HCT116 (cell line): ENCODE results near the gene TP53. TPM values are rescaled to one million over a fixed set of nuclear protein-coding genes. Genes with fewer than 3 reads are reported as not detected.
A peak's percentile ranks its signal among the peaks of the same experiment; 100 is the strongest.

ENCODE experiments used
- ATAC-seq: fragments of 200-7000 bp; cut with Tn5 transposase; 2 replicates; pipeline ENCODE4 v1.9.1; 2020; ENCODE audit warnings: mild to moderate bottlenecking, moderate library complexity
- BruUV-seq: library from RNA; stranded (reverse); fragments of 400-500 nt; replicated peaks from 2 replicates; lab custom pipeline; 2021; lab: Mats Ljungman, UMichigan
- CTCF ChIA-PET: fragments of 300-600 bp; sonication (Branson Sonifier 250); formaldehyde crosslinking; loops from one replicate; lab custom pipeline; 2021; ENCODE audit warnings: antibody characterized with exemption; lab: Charles Lee
- POLR2A ChIA-PET: fragments of 300-600, 350-600 bp; sonication (Branson Sonifier 250); formaldehyde crosslinking; loops from one replicate; lab custom pipeline; 2021; ENCODE audit warnings: antibody characterized with exemption; lab: Charles Lee
- RAD21 ChIA-PET, 2 experiments: fragments of 300-600 bp; sonication (Branson Sonifier 250); formaldehyde crosslinking; loops; one replicate each; lab custom pipeline; 2023; ENCODE audit warnings: low total read pairs in 2 of 2; ENCODE audit not compliant: uncharacterized antibody in 2 of 2, unreplicated experiment in 2 of 2, low non-redundant PET in 1 of 2; lab: Charles Lee
- DNase-seq: peaks from one replicate; pipeline ENCODE4 v3.0.0-alpha.2; 2010; ENCODE audit warnings: low read depth, low spot score
- H2AFZ ChIP-seq: fragments of 200-600 bp; shearing (Covaris generic), sonication (generic); 2 replicates; pipeline ENCODE4 v1.6.1; 2017; ENCODE audit warnings: low read depth, mixed run types, mixed read lengths, antibody characterized with exemption, low read length; ENCODE audit not compliant: poor library complexity, severe bottlenecking
- H3K27ac ChIP-seq: 2 replicates; pipeline ENCODE4 v1.5.1; 2012; ENCODE audit warnings: low read depth, low read length
- H3K27me3 ChIP-seq: fragments of 200-600 bp; sonication (generic); 2 replicates; pipeline ENCODE4 v1.6.1; 2016; ENCODE audit warnings: mixed run types, low read length, mixed read lengths; ENCODE audit not compliant: insufficient read depth
- H3K36me3 ChIP-seq, 2 experiments: fragments of 200-500 bp in 1 of 2; fragments of 200-600 bp in 1 of 2; sonication (Bioruptor generic) in 1 of 2; sonication (generic) in 1 of 2; 2 replicates each; pipeline versions ENCODE4 v1.5.1 to v1.6.1; 2014 to 2016; ENCODE audit warnings: low read length in 2 of 2, inconsistent platforms in 1 of 2, mixed read lengths in 1 of 2, mixed run types in 1 of 2; ENCODE audit not compliant: insufficient read depth in 2 of 2, control insufficient read depth in 1 of 2
- H3K4me1 ChIP-seq, 2 experiments: fragments of 200-600 bp in 1 of 2; sonication (generic) in 1 of 2; 2 replicates each; pipeline versions ENCODE4 v1.5.1 to v1.6.1; 2012 to 2017; ENCODE audit warnings: low read length in 2 of 2, inconsistent platforms in 1 of 2, mild to moderate bottlenecking in 1 of 2, mixed read lengths in 1 of 2, mixed run types in 1 of 2, moderate library complexity in 1 of 2; ENCODE audit not compliant: insufficient read depth in 2 of 2, control insufficient read depth in 1 of 2
- H3K4me2 ChIP-seq: fragments of 200-600 bp; sonication (generic); 2 replicates; pipeline ENCODE4 v1.6.1; 2017; ENCODE audit warnings: mixed run types, low read length, mixed read lengths
- H3K4me3 ChIP-seq, 2 experiments: fragments of 200-600 bp in 1 of 2; sonication (generic) in 1 of 2; replicated peaks in 1 of 2; 2 replicates each; pipeline ENCODE4 v1.5.1; 2011 to 2016; ENCODE audit warnings: low read length in 2 of 2, control low read depth in 1 of 2, low read depth in 1 of 2, mild to moderate bottlenecking in 1 of 2, mixed read lengths in 1 of 2, mixed run types in 1 of 2
- H3K79me2 ChIP-seq: fragments of 200-600 bp; sonication (generic); 2 replicates; pipeline ENCODE4 v1.6.1; 2017; ENCODE audit warnings: mild to moderate bottlenecking, mixed run types, low read length, moderate library complexity, mixed read lengths; ENCODE audit not compliant: insufficient read depth
- H3K9ac ChIP-seq: fragments of 200-600 bp; sonication (generic); 2 replicates; pipeline ENCODE4 v1.6.1; 2016; ENCODE audit warnings: low read length, mixed read lengths
- H3K9me2 ChIP-seq: fragments of 200-600 bp; sonication (generic), shearing (Covaris generic); 2 replicates; pipeline ENCODE4 v1.6.1; 2017; ENCODE audit warnings: mixed run types, mild to moderate bottlenecking, moderate library complexity; ENCODE audit not compliant: insufficient read depth
- H3K9me3 ChIP-seq, 2 experiments: fragments of 200-500 bp in 1 of 2; fragments of 200-600 bp in 1 of 2; sonication (Bioruptor generic) in 1 of 2; sonication (generic) in 1 of 2; 2 replicates each; pipeline ENCODE4 v1.6.1; 2014 to 2017; ENCODE audit warnings: low read length in 2 of 2, mixed read lengths in 2 of 2, inconsistent platforms in 1 of 2, low read depth in 1 of 2, mild to moderate bottlenecking in 1 of 2, mixed run types in 1 of 2, moderate library complexity in 1 of 2; ENCODE audit not compliant: control insufficient read depth in 1 of 2, insufficient read depth in 1 of 2
- H4K20me1 ChIP-seq: fragments of 200-600 bp; sonication (generic), shearing (Covaris generic); 2 replicates; pipeline ENCODE4 v1.6.1; 2017; ENCODE audit warnings: mixed run types, mild to moderate bottlenecking, moderate library complexity; ENCODE audit not compliant: insufficient read depth
- CEBPB ChIP-seq: IDR thresholded peaks from 2 replicates; pipeline ENCODE4 v1.6.1; 2012; ENCODE audit warnings: low read depth
- POLR2AphosphoS5 ChIP-seq: IDR thresholded peaks from 2 replicates; pipeline ENCODE4 v1.6.1; 2011; ENCODE audit warnings: mild to moderate bottlenecking, low read depth, low read length, moderate library complexity
- RAD21 ChIP-seq: IDR thresholded peaks from 2 replicates; pipeline ENCODE4 v1.6.1; 2012; ENCODE audit warnings: low read depth, mild to moderate bottlenecking
- SIN3A ChIP-seq: IDR thresholded peaks from 2 replicates; pipeline ENCODE4 v1.6.1; 2012; ENCODE audit warnings: low read depth
- ZFX ChIP-seq: fragments of 450-650 bp; IDR thresholded peaks from 2 replicates; pipeline ENCODE4 v1.6.1; 2017
- intact Hi-C: fragments of 100-400 bp; cut with micrococcal nuclease; formaldehyde crosslinking; loops from 2 replicates; pipeline ENCODE4 v1.10.0; 2022
- total RNA-seq: library from RNA; stranded (reverse); gene quantifications from one replicate; pipeline ENCODE4 v1.2.1, GENCODE V29; 2021; ENCODE audit not compliant: unreplicated experiment
- TF ChIP-seq, protein P1 (sequence below), 3 experiments: fragments of 200-600 bp in 1 of 3; sonication (generic) in 1 of 3; IDR thresholded peaks in 2 of 3; conservative IDR thresholded peaks in 1 of 3; 2 replicates each; pipeline ENCODE4 v1.5.1; 2012 to 2017; ENCODE audit warnings: low read depth in 2 of 3, low read length in 2 of 3, antibody characterized with exemption in 1 of 3, borderline replicate concordance in 1 of 3, control low read depth in 1 of 3, mild to moderate bottlenecking in 1 of 3, mixed read lengths in 1 of 3, mixed run types in 1 of 3, moderate library complexity in 1 of 3; ENCODE audit not compliant: insufficient read depth in 1 of 3

The TP53 gene
- total RNA-seq, 1 experiment from 2014 or later: 110 TPM

DNA sequence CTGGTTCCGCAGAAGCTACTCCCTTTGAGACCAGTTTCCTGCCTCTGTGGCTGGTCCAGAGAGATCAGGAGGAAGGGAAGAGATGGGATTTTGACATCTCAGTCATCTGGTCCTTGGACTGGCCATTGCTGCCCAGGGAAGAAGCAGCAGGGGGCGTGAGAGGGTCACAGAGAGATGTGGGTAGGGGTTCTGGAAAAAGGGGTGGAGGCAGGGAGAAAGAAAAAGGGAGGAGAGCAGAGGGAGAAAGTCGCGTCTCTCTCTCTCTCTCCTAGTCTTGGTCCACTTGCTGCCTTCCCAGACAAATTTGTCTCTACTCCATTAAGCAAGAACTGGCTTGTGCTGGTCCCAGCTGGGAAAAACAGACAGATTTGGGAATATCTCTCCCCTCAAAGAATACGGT is 52.9 kb downstream of the TP53 start:
- TF ChIP-seq, protein P1, sequence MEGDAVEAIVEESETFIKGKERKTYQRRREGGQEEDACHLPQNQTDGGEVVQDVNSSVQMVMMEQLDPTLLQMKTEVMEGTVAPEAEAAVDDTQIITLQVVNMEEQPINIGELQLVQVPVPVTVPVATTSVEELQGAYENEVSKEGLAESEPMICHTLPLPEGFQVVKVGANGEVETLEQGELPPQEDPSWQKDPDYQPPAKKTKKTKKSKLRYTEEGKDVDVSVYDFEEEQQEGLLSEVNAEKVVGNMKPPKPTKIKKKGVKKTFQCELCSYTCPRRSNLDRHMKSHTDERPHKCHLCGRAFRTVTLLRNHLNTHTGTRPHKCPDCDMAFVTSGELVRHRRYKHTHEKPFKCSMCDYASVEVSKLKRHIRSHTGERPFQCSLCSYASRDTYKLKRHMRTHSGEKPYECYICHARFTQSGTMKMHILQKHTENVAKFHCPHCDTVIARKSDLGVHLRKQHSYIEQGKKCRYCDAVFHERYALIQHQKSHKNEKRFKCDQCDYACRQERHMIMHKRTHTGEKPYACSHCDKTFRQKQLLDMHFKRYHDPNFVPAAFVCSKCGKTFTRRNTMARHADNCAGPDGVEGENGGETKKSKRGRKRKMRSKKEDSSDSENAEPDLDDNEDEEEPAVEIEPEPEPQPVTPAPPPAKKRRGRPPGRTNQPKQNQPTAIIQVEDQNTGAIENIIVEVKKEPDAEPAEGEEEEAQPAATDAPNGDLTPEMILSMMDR (IDR thresholded peaks at IDR 0.05 in 2 of 3, conservative IDR thresholded peaks at IDR 0.05 in 1 of 3; ENCODE audit: borderline replicate concordance in 1 of 3, insufficient read depth in 1 of 3, low read depth in 2 of 3, low read length in 2 of 3): peak; percentile 45 to 63 (median 56); a peak in 5 of 6 replicates
- TF ChIP-seq RAD21 (peak; percentile 62), SIN3A (no peak), POLR2AphosphoS5 (no peak), CEBPB (no peak)
- no peaks in the 10 kb centered on the region for H3K36me3 ChIP-seq
- no peak overlapping the region for H3K27ac ChIP-seq
- no peak overlapping the region for H3K4me3 ChIP-seq
- ChIA-PET CTCF (interaction anchor here (5.4 kb wide), 1 partner anchor 53 kb away, joined by 54 read pairs; the partner anchor contains the start of genes TP53 and WRAP53), POLR2A (no interaction called here), RAD21 (no interaction called here)
- BruUV-seq: no TSS peak
- no peaks in the 10 kb centered on the region for H3K27me3 ChIP-seq
- no peak overlapping the region for H2AFZ ChIP-seq
- no peaks in the 10 kb centered on the region for H3K79me2 ChIP-seq
- H3K9me2 ChIP-seq: no peaks in the 10 kb centered on the region
- ATAC-seq: peak; percentile 52
- H3K9ac ChIP-seq: no peak overlapping the region
- H4K20me1 ChIP-seq: no peaks in the 10 kb centered on the region
- no peaks in the 10 kb centered on the region for H3K9me3 ChIP-seq
- intact Hi-C loops: loop anchor here (5.0 kb wide), 1 partner anchor 423 kb away; no protein-coding TSS in a partner anchor
- no peak for DNase-seq
- peaks cover 0 to 7% of the 10 kb centered on the region in 2 experiments; a peak in 2 of 4 replicates for H3K4me1 ChIP-seq
- H3K4me2 ChIP-seq: no peak overlapping the region

GRCh38 chr17:7633093-7633492 is 54.2 kb downstream of the TP53 start:
- POLR2A ChIA-PET: interaction anchor here (1.0 to 3.7 kb wide), 3 partner anchors 12 to 54 kb away, joined by 5 to 31 read pairs (median 6); partner anchors contain the start of genes MPDU1, TP53 and WRAP53
- H3K4me3 ChIP-seq: no peak overlapping the region
- no peaks in the 10 kb centered on the region for H3K9me3 ChIP-seq
- no peaks in the 10 kb centered on the region for H3K79me2 ChIP-seq
- H2AFZ ChIP-seq: no peak overlapping the region
- no peaks in the 10 kb centered on the region for H3K36me3 ChIP-seq
- H3K9me2 ChIP-seq: no peaks in the 10 kb centered on the region
- TF ChIP-seq, protein P1 (IDR thresholded peaks at IDR 0.05 in 2 of 3, conservative IDR thresholded peaks at IDR 0.05 in 1 of 3; ENCODE audit: borderline replicate concordance in 1 of 3, insufficient read depth in 1 of 3, low read depth in 2 of 3, low read length in 2 of 3): 0 out of 6 replicates have a peak, but pooled peaks of 1 of the 3 experiments have one; percentile 12
- TF ChIP-seq ZFX: no peak
- H3K9ac ChIP-seq: no peak overlapping the region
- H3K4me1 ChIP-seq: peaks cover 1 to 7% of the 10 kb centered on the region in 2 experiments; a peak in 3 of 4 replicates
- RAD21 ChIA-PET: interaction anchor here (1.0 kb wide), 2 partner anchors 54 kb away, joined by 3 to 5 read pairs; partner anchors contain the start of gene TP53 (in 2 of the 2)
- H3K4me2 ChIP-seq: no peak overlapping the region
- no peak overlapping the region for H3K27ac ChIP-seq
- CTCF ChIA-PET: interaction anchor here (0.6 to 5.4 kb wide), 13 partner anchors 9 to 408 kb away, joined by 3 to 54 read pairs (median 4); partner anchors contain the start of genes MPDU1, TP53 and WRAP53
- H3K27me3 ChIP-seq: no peaks in the 10 kb centered on the region
- no peaks in the 10 kb centered on the region for H4K20me1 ChIP-seq
- BruUV-seq: no TSS peak
- peak; percentile 48; the same call in 1 of the 2 replicates for ATAC-seq
- no peak for DNase-seq
- intact Hi-C loops: loop anchor here (5.0 kb wide), 1 partner anchor 424 kb away; no protein-coding TSS in a partner anchor
